Trophoblast cell (in vitro differentiated cells and primary cell): Measurements from ENCODE around the gene GPR156.
"Not testable (repeated sequence)": the region's sequence is repeated elsewhere in the genome, so short reads cannot be mapped to it uniquely, and the experiment has no call there.

Experiments
- DNase-seq, 2 donors: peaks; one replicate each; pipeline ENCODE4 v3.0.0-alpha.2; 2016
- H2AFZ ChIP-seq: 2 replicates; pipeline ENCODE4 v1.6.1; 2013; ENCODE audit warnings: low read length, moderate library complexity, mild to moderate bottlenecking; ENCODE audit not compliant: insufficient read depth, poor library complexity
- H2AK5ac ChIP-seq: 2 replicates; pipeline ENCODE4 v1.6.1; 2013; ENCODE audit warnings: mild to moderate bottlenecking, low read length
- H2BK120ac ChIP-seq: 2 replicates; pipeline ENCODE4 v1.6.1; 2013; ENCODE audit warnings: low read length, mild to moderate bottlenecking, moderate library complexity; ENCODE audit not compliant: insufficient read depth, poor library complexity
- H2BK12ac ChIP-seq: 2 replicates; pipeline ENCODE4 v1.6.1; 2013; ENCODE audit warnings: mild to moderate bottlenecking, low read length, moderate library complexity
- H2BK5ac ChIP-seq: 2 replicates; pipeline ENCODE4 v1.6.1; 2013; ENCODE audit warnings: low read length, low read depth, moderate library complexity, mild to moderate bottlenecking; ENCODE audit not compliant: poor library complexity
- H3K14ac ChIP-seq: 2 replicates; pipeline ENCODE4 v1.6.1; 2013; ENCODE audit warnings: mild to moderate bottlenecking, low read length
- H3K18ac ChIP-seq: 2 replicates; pipeline ENCODE4 v1.6.1; 2013; ENCODE audit warnings: mild to moderate bottlenecking, low read length
- H3K23ac ChIP-seq: 2 replicates; pipeline ENCODE4 v1.6.1; 2013; ENCODE audit warnings: low read length
- H3K27ac ChIP-seq: 2 replicates; pipeline ENCODE4 v1.5.1; 2013; ENCODE audit warnings: low read depth, mild to moderate bottlenecking, inconsistent platforms, low read length, moderate library complexity
- H3K27me3 ChIP-seq: 2 replicates; pipeline ENCODE4 v1.6.1; 2013; ENCODE audit warnings: inconsistent platforms, mild to moderate bottlenecking, low read length, moderate library complexity; ENCODE audit not compliant: insufficient read depth
- H3K36me3 ChIP-seq, 2 experiments: 1 replicate in 1 of 2; 2 replicates in 1 of 2; pipeline ENCODE4 v1.6.1; 2013; ENCODE audit warnings: low read length in 2 of 2, mild to moderate bottlenecking in 2 of 2, moderate library complexity in 1 of 2; ENCODE audit not compliant: insufficient read depth in 2 of 2, control insufficient read depth in 1 of 2
- H3K4ac ChIP-seq: 2 replicates; pipeline ENCODE4 v1.6.1; 2013; ENCODE audit warnings: low read depth, mild to moderate bottlenecking, low read length, moderate library complexity
- H3K4me1 ChIP-seq, 2 experiments: 1 replicate in 1 of 2; 2 replicates in 1 of 2; pipeline ENCODE4 v1.6.1; 2013; ENCODE audit warnings: low read length in 2 of 2, mild to moderate bottlenecking in 2 of 2, moderate library complexity in 1 of 2; ENCODE audit not compliant: insufficient read depth in 2 of 2, control insufficient read depth in 1 of 2
- H3K4me2 ChIP-seq: 2 replicates; pipeline ENCODE4 v1.6.1; 2013; ENCODE audit warnings: inconsistent platforms, mild to moderate bottlenecking, low read length, moderate library complexity
- H3K4me3 ChIP-seq: 2 replicates; pipeline ENCODE4 v1.5.1; 2013; ENCODE audit warnings: mild to moderate bottlenecking, low read depth, low read length, inconsistent platforms
- H3K79me1 ChIP-seq: one replicate; pipeline ENCODE4 v1.6.1; 2013; ENCODE audit warnings: low read length
- H3K79me2 ChIP-seq: 2 replicates; pipeline ENCODE4 v1.6.1; 2013; ENCODE audit warnings: low read length, mild to moderate bottlenecking; ENCODE audit not compliant: control insufficient read depth, insufficient read depth, poor library complexity
- H3K9ac ChIP-seq: 2 replicates; pipeline ENCODE4 v1.6.1; 2013; ENCODE audit warnings: mild to moderate bottlenecking, low read length
- H3K9me3 ChIP-seq: 2 replicates; pipeline ENCODE4 v1.6.1; 2013; ENCODE audit warnings: low read depth, mild to moderate bottlenecking, control low read depth, inconsistent platforms, low read length; ENCODE audit not compliant: insufficient read depth
- H4K12ac ChIP-seq: 2 replicates; pipeline ENCODE4 v1.6.1; 2013; ENCODE audit warnings: low read depth, mild to moderate bottlenecking, low read length, moderate library complexity
- H4K8ac ChIP-seq: 2 replicates; pipeline ENCODE4 v1.6.1; 2013; ENCODE audit warnings: low read depth, mild to moderate bottlenecking, low read length, moderate library complexity
- H4K91ac ChIP-seq: one replicate; pipeline ENCODE4 v1.6.1; 2013; ENCODE audit warnings: low read depth, mild to moderate bottlenecking, low read length, moderate library complexity
- WGBS: extraction: QIAGEN DNeasy Blood & Tissue Kit; methylation state at CpG from one replicate; pipeline ENCODE4 v1.1.7; 2013; ENCODE audit warnings: missing lambda C conversion rate; ENCODE audit not compliant: insufficient read length, insufficient coverage; ENCODE audit errors: extremely low coverage; 5-methylcytosine and 5-hydroxymethylcytosine counted together

The GPR156 gene

DNA sequence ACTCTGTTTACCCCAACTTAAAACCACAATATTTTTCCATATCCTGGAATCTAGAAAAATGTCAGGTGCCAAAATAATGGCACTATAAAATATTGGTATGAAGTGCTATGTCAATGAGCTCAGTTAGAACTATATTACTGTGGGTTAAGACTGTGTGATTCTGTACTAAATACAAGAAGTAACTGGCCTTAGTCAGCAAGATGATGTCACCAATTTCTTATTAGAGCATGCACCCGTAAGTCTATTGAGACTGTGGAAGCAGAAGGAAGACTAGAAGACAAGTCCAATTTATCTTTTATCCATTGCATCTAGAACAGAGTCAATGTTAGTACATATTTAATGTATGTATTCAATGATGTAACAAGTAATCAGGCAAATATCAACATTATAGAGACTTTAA lies 39.2 kb upstream of the GPR156 start:
- H3K4me3 ChIP-seq, result no peak overlapping the region
- no CpG with 5 or more reads among the region's 1 CpG for WGBS
- H3K14ac ChIP-seq, result no peak overlapping the region
- H2BK5ac ChIP-seq, result no peak overlapping the region
- peaks cover 0 to 3% of the 10 kb centered on the region in 2 experiments for H3K36me3 ChIP-seq
- H3K27me3 ChIP-seq, result no peaks in the 10 kb centered on the region
- no peaks in the 10 kb centered on the region for H3K79me1 ChIP-seq
- H3K4me1 ChIP-seq, result no peaks in the 10 kb centered on the region
- no peak overlapping the region for H3K9ac ChIP-seq
- no peak overlapping the region for H2BK120ac ChIP-seq
- H3K23ac ChIP-seq, result no peak overlapping the region
- H2BK12ac ChIP-seq, result no peak overlapping the region
- DNase-seq, result no peak
- H3K18ac ChIP-seq, result no peak overlapping the region
- no peaks in the 10 kb centered on the region for H3K79me2 ChIP-seq
- H3K27ac ChIP-seq, result no peak overlapping the region
- H4K12ac ChIP-seq, result no peak overlapping the region
- H3K9me3 ChIP-seq, result no peaks in the 10 kb centered on the region
- H3K4me2 ChIP-seq, result no peak overlapping the region
- H2AK5ac ChIP-seq, result no peak overlapping the region
- H3K4ac ChIP-seq, result no peak overlapping the region
- H2AFZ ChIP-seq, result no peak overlapping the region
- H4K8ac ChIP-seq, result no peak overlapping the region
- H4K91ac ChIP-seq, result no peak overlapping the region

DNA sequence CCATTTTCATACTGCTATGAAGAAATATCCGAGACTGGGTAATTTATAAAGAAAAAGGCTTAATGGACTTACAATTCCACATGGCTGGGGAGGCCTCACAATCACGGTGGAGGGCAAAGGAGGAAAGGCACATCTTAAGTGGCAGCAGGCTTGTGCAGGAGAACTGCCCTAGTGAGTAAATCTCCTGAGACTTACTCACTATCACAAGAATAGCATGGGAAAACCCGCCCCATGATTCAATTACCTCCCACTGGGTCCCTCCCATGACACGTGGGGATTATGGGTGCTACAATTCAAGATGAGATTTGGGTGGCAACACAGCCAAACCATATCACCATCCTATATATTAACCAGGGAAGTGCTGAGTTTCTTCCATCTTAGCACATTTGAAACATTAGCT lies 38.7 kb upstream of the GPR156 start:
- not testable (repeated sequence) for H2AFZ ChIP-seq, H3K27me3 ChIP-seq, H3K79me1 ChIP-seq, H4K12ac ChIP-seq, H3K27ac ChIP-seq, DNase-seq, H2BK12ac ChIP-seq, H3K79me2 ChIP-seq, H3K18ac ChIP-seq, H2AK5ac ChIP-seq, H3K4me1 ChIP-seq, H3K9me3 ChIP-seq, H2BK120ac ChIP-seq, H3K9ac ChIP-seq, H4K8ac ChIP-seq, H3K23ac ChIP-seq, H4K91ac ChIP-seq, H3K4me2 ChIP-seq, H3K36me3 ChIP-seq, H3K14ac ChIP-seq, H3K4ac ChIP-seq, H2BK5ac ChIP-seq, H3K4me3 ChIP-seq
- WGBS, result no CpG with 5 or more reads among the region's 4 CpGs

- H3K79me1 ChIP-seq, result no peaks in the 10 kb centered on the region
- no peak overlapping the region for H3K18ac ChIP-seq
- H2AFZ ChIP-seq, result no peak overlapping the region
- H3K4me1 ChIP-seq, result no peaks in the 10 kb centered on the region
- H3K4ac ChIP-seq, result no peak overlapping the region
- peaks cover 0 to 2% of the 10 kb centered on the region in 2 experiments for H3K36me3 ChIP-seq
- no peak overlapping the region for H4K12ac ChIP-seq
- H4K8ac ChIP-seq, result no peak overlapping the region
- no peak overlapping the region for H4K91ac ChIP-seq
- H2BK120ac ChIP-seq, result no peak overlapping the region
- H3K9ac ChIP-seq, result no peak overlapping the region
- no peaks in the 10 kb centered on the region for H3K27me3 ChIP-seq
- no peak overlapping the region for H3K4me3 ChIP-seq
- DNase-seq, result no peak
- H3K14ac ChIP-seq, result no peak overlapping the region
- no peak overlapping the region for H3K4me2 ChIP-seq
- H2BK5ac ChIP-seq, result no peak overlapping the region
- H3K23ac ChIP-seq, result no peak overlapping the region
- H3K79me2 ChIP-seq, result no peaks in the 10 kb centered on the region
- no peak overlapping the region for H2AK5ac ChIP-seq
- no CpG with 5 or more reads among the region's 24 CpGs for WGBS
- H2BK12ac ChIP-seq, result no peak overlapping the region
- H3K9me3 ChIP-seq, result peaks cover 11% of the 10 kb centered on the region
- H3K27ac ChIP-seq, result no peak overlapping the region
These were observed 27.1 kb upstream of the GPR156 start for GRCh38 chr3:120311863-120312794.

DNA sequence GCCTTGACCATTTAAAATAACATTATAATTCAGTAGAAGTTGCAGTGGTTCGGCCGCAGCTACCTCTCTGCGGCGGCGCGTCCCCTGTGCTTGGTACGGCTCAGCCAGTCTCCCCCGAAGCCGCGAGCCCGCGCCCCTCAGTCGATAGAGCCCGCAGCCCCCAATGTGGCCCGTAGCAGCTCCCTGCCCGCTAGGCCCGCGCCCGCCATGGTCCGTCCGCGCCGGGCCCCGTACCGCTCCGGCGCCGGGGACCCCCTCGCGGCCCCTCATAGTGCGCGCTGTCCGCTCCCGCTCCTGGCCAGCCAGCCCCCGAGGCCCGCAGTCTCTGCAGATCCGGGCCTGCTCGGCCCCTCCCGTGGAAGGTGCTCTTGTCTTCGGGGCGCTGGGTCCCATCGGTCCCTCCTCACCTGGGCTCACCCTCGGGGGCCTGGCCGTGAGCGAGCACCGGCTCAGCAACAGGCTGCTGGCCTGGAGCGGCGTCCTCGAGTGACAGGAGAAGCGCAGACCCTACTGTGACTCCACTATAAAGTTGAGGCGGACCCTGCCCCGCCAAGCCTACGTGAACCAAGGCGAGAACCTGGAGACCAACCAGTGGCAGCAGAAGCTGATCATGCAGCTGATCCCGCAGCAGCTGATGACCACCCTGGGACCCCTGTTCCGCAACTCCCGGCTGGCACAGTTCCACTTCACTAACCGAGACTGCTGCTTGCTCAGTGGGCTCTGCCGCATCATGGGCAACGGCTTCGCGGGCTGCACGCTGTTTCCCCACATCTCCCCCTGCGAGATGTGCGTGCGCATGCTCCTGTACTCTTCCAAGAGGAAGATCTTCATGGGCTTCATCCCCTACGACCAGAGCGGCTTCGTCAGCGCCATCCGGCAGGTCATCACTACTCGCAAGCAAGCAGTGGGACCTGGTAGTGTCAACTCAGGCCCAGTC lies 21.8 kb upstream of the GPR156 start:
- no peak overlapping the region for H3K27ac ChIP-seq
- WGBS, result no CpG with 5 or more reads among the region's 72 CpGs

More for the DNA sequence above, 21.8 kb upstream of the GPR156 start:
- H2BK120ac ChIP-seq, result no peak overlapping the region
- no peak overlapping the region for H3K9ac ChIP-seq
- no peak overlapping the region for H3K18ac ChIP-seq
- H2BK5ac ChIP-seq, result no peak overlapping the region
- no peak overlapping the region for H4K91ac ChIP-seq
- no peak overlapping the region for H4K8ac ChIP-seq
- DNase-seq, result no peak
- peaks cover 9% of the 10 kb centered on the region for H3K9me3 ChIP-seq
- H3K4me3 ChIP-seq, result no peak overlapping the region
- H3K4ac ChIP-seq, result no peak overlapping the region
- H3K4me2 ChIP-seq, result no peak overlapping the region
- H2AK5ac ChIP-seq, result no peak overlapping the region
- H3K27me3 ChIP-seq, result no peaks in the 10 kb centered on the region
- H2BK12ac ChIP-seq, result no peak overlapping the region
- H3K36me3 ChIP-seq, result no peaks in the 10 kb centered on the region
- H3K14ac ChIP-seq, result no peak overlapping the region
- H4K12ac ChIP-seq, result no peak overlapping the region
- no peaks in the 10 kb centered on the region for H3K79me1 ChIP-seq
- no peaks in the 10 kb centered on the region for H3K79me2 ChIP-seq
- H3K23ac ChIP-seq, result no peak overlapping the region
- no peaks in the 10 kb centered on the region for H3K4me1 ChIP-seq
- no peak overlapping the region for H2AFZ ChIP-seq
